GM18517 (cell line): ENCODE data around the gene BCL2L13.
A peak's percentile ranks its signal among the peaks of the same experiment; 100 is the strongest.

Source experiments
- ATAC-seq: cut with Tn5 transposase; IDR thresholded peaks from one replicate; pipeline ENCODE4 v1.9.1; 2021; ENCODE audit warnings: mild to moderate bottlenecking, moderate library complexity; ENCODE audit not compliant: unreplicated experiment

BCL2L13 gene

GRCh38 chr22:17777005-17777716, 138.6 kb downstream of the BCL2L13 start:
- ATAC-seq, result peak; percentile 33

GRCh38 chr22:17777717-17778044, 139.1 kb downstream of the BCL2L13 start:
- no peak for ATAC-seq

GRCh38 chr22:17778412-17778976, 139.9 kb downstream of the BCL2L13 start:
- ATAC-seq, result no peak

GRCh38 chr22:17779286-17780115, 140.9 kb downstream of the BCL2L13 start:
- ATAC-seq, result peak; percentile 37

GRCh38 chr22:17780116-17780740, 141.7 kb downstream of the BCL2L13 start:
- ATAC-seq, result no peak
